ENCODE data around the gene NACC1. TPM values are rescaled to one million over a fixed set of nuclear protein-coding genes. Genes with fewer than 3 reads are reported as not detected.

The NACC1 gene
- total and polyA plus RNA-seq, 2 of the 13 experiments (the other 11 are each of a cell fraction or from before 2014, with no cell fraction given): 31.8 to 42.3 TPM

DNA sequence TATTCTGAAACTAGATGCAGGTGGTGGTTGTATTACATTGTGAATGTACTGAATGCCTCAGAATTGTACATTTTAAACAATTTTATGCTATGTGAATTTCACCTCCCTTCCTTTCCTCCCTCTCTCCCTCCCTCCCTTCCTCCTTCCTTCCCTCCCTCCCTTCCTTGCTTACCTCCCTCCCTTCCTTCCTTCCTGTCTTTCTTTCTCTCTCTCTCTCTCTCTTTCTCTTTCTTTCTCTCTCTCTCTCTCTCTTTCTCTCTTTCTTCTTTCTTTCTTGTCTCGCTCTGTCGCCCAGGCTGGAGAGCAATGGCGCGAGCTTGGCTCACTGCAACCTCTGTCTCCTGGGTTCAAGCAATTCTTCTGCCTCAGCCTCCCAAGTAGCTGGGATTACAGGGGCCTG, 69.4 kb downstream of the NACC1 start:
- CTCF ChIA-PET (ENCODE audit: low intra/inter-chr PET ratio, low total read pairs): no interaction called here
- no peaks in the 10 kb centered on the region for H4K20me1 ChIP-seq (ENCODE audit: insufficient read depth, low read length)
- H3K4me3 ChIP-seq (replicated peaks in 1 of 3; ENCODE audit: insufficient read depth in 1 of 3, low read depth in 2 of 3, low read length in 3 of 3): no peak overlapping the region
- H3K27me3 ChIP-seq (ENCODE audit: control insufficient read depth in 1 of 2, insufficient read depth in 2 of 2, low read length in 2 of 2): no peaks in the 10 kb centered on the region
- H3K36me3 ChIP-seq (replicated peaks in 1 of 2; ENCODE audit: control insufficient read depth in 1 of 2, insufficient read depth in 2 of 2, low read length in 2 of 2): no peaks in the 10 kb centered on the region
- WGBS (ENCODE audit: low lambda C conversion rate): 96% methylated on average over 4 of the region's 4 CpGs
- POLR2A ChIA-PET: interaction anchor here (0.9 to 1.3 kb wide), 5 partner anchors 12 to 38 kb away, joined by 3 to 4 read pairs (median 3); partner anchors contain the start of genes IER2 and STX10
- FAIRE-seq (no peak), DNase-seq (ENCODE audit: low spot score) (no peak), ATAC-seq (no peak)
- no peak overlapping the region for H3K27ac ChIP-seq (ENCODE audit: extremely low read length, insufficient read depth, low read length)
- no peak overlapping the region for H3K9ac ChIP-seq (ENCODE audit: insufficient read depth, low read depth, low read length)
- no TSS peak for BruUV-seq (replicated peaks)
- no peak overlapping the region for H2AFZ ChIP-seq (ENCODE audit: low read length)
- H3K4me1 ChIP-seq (ENCODE audit: insufficient read depth, low read length): peaks cover 28% of the 10 kb centered on the region
- no peaks in the 10 kb centered on the region for H3K79me2 ChIP-seq (ENCODE audit: insufficient read depth, low read length)
- no peak overlapping the region for H3K4me2 ChIP-seq (ENCODE audit: low read depth, low read length)
- in situ Hi-C loops (cut with HindIII; ENCODE audit: extremely low pct_ligation_motif_present, low pct_unique_long_range_greater_than_20kb) (no loop called here), intact Hi-C loops (cut with micrococcal nuclease; ENCODE audit: unreplicated experiment) (no loop called here)
- TF ChIP-seq NFYC (CRISPR knock-in tag; IDR thresholded peaks at IDR 0.05) (no peak), ZNF296 (CRISPR knock-in tag; conservative IDR thresholded peaks at IDR 0.05) (no peak), REXO4 (CRISPR knock-in tag; IDR thresholded peaks at IDR 0.05; ENCODE audit: borderline replicate concordance) (no peak), DR1 (CRISPR knock-in tag; IDR thresholded peaks at IDR 0.05) (no peak), ZNF446 (CRISPR knock-in tag; IDR thresholded peaks at IDR 0.05) (no peak), KDM5A (IDR thresholded peaks at IDR 0.05; ENCODE audit: borderline replicate concordance, low read length) (no peak), SOX13 (IDR thresholded peaks at IDR 0.05) (no peak), SOX13 (CRISPR knock-in tag; conservative IDR thresholded peaks at IDR 0.05 in 1 of 2, IDR thresholded peaks at IDR 0.05 in 1 of 2) (no peak), SMARCE1 (IDR thresholded peaks at IDR 0.05; ENCODE audit: borderline replicate concordance) (no peak), KDM1A (CRISPR knock-in tag; IDR thresholded peaks at IDR 0.05) (no peak), JUN (CRISPR knock-in tag; IDR thresholded peaks at IDR 0.05) (no peak), AGO1 (IDR thresholded peaks at IDR 0.05; ENCODE audit: low read depth, low read length, poor library complexity, severe bottlenecking) (no peak), ZNF782 (CRISPR knock-in tag; IDR thresholded peaks at IDR 0.05; ENCODE audit: borderline replicate concordance) (no peak), SUZ12 (IDR thresholded peaks at IDR 0.05; ENCODE audit: low read depth, low read length) (no peak), POGZ (CRISPR knock-in tag; IDR thresholded peaks at IDR 0.05) (no peak), SIX4 (CRISPR knock-in tag; IDR thresholded peaks at IDR 0.05) (no peak)
- TF ChIP-seq, protein P1, sequence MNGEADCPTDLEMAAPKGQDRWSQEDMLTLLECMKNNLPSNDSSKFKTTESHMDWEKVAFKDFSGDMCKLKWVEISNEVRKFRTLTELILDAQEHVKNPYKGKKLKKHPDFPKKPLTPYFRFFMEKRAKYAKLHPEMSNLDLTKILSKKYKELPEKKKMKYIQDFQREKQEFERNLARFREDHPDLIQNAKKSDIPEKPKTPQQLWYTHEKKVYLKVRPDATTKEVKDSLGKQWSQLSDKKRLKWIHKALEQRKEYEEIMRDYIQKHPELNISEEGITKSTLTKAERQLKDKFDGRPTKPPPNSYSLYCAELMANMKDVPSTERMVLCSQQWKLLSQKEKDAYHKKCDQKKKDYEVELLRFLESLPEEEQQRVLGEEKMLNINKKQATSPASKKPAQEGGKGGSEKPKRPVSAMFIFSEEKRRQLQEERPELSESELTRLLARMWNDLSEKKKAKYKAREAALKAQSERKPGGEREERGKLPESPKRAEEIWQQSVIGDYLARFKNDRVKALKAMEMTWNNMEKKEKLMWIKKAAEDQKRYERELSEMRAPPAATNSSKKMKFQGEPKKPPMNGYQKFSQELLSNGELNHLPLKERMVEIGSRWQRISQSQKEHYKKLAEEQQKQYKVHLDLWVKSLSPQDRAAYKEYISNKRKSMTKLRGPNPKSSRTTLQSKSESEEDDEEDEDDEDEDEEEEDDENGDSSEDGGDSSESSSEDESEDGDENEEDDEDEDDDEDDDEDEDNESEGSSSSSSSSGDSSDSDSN (CRISPR knock-in tag; IDR thresholded peaks at IDR 0.05): no peak
- TF ChIP-seq, protein P2, sequence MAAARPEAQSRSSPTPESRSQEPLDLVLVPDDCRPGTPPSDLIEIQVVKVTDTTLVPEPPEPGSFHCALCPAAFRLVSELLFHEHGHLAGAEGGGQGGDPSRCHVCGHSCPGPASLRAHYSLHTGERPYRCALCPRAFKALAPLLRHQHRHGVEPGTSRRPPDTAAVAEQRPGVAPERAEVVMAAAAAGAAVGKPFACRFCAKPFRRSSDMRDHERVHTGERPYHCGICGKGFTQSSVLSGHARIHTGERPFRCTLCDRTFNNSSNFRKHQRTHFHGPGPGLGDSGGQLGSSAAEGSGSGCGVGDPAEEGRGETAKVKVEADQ (CRISPR knock-in tag; IDR thresholded peaks at IDR 0.05; ENCODE audit: borderline replicate concordance): no peak
- H3K9me3 ChIP-seq (ENCODE audit: low read length): no peaks in the 10 kb centered on the region

All from HepG2 (cell line).